Colonic mucosa (tissue), 4 donors: ENCODE measurements around the gene SGCE. TPM values are rescaled to one million over a fixed set of nuclear protein-coding genes. Genes with fewer than 3 reads are reported as not detected.

Source experiments
- DNase-seq: peaks from one replicate; pipeline ENCODE4 v3.0.0-alpha.2; 2020
- H3K27ac ChIP-seq: fragments of 200-600 bp; one replicate; pipeline ENCODE4 v1.8.0; 2021
- H3K27me3 ChIP-seq: fragments of 200-600 bp; one replicate; pipeline ENCODE4 v1.8.0; 2021
- H3K36me3 ChIP-seq: fragments of 200-600 bp; one replicate; pipeline ENCODE4 v1.8.0; 2021
- H3K4me1 ChIP-seq: fragments of 200-600 bp; one replicate; pipeline ENCODE4 v1.8.0; 2021; ENCODE audit warnings: mild to moderate bottlenecking
- H3K4me3 ChIP-seq: fragments of 200-600 bp; one replicate; pipeline ENCODE4 v1.8.0; 2021
- H3K9ac ChIP-seq, 2 donors: one replicate each; pipeline ENCODE4 v1.7.0; 2013; ENCODE audit warnings: control low read depth in 2 of 2, low read depth in 2 of 2, low read length in 2 of 2
- H3K9me3 ChIP-seq: fragments of 200-600 bp; one replicate; pipeline ENCODE4 v1.8.0; 2021
- intact Hi-C: fragments of 100-400 bp; cut with DNase I; formaldehyde crosslinking; loops from one replicate; pipeline ENCODE4 v1.14.1; 2022
- total RNA-seq, 2 donors: library from RNA; stranded (reverse); fragmentation: NEBNext Ultra II Directional in 1 of 2; extraction: Animal tissue kit (Norgen Biotek cat#: 25700) in 1 of 2; gene quantifications; one replicate each; pipeline ENCODE4 v1.2.1, GENCODE V29; 2021
- TF ChIP-seq, protein P1 (sequence below): fragments of 200-600 bp; IDR thresholded peaks from one replicate; pipeline ENCODE4 v1.8.0; 2022; ENCODE audit warnings: antibody characterized with exemption, mild to moderate bottlenecking
- donor health status: healthy.
- donor health status: DM: no; HTN: no; CAD: no.
- donor health status: DM: no; HTN: no; CAD: no.

Gene SGCE
- total RNA-seq, 2 donors from 2014 or later = 6.1 to 10.8 TPM

DNA sequence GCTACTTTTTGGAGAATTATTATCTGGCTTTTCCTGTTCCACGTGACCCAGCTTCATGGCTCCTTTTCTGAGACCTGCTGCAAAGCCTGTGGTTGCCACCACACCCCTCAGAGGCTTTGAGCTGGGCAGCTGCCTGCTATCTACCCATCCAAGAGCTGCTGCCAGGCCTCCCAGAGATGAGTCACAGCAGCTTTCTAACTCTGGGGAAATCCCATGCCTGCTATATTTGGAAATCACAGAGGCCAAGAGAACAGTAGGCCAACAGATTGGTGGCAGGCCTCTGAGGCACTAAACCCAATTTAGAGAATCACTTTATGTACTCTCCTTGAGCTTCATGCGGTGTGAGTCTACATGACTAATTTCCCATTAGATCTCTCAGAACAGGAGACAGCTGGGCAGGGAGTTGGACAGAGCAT, 35.2 kb downstream of the SGCE start:
- Histone ChIP-seq H3K27me3 (no peaks in the 10 kb centered on the region), H3K27ac (no peak overlapping the region), H3K4me1 (no peaks in the 10 kb centered on the region), H3K9me3 (no peaks in the 10 kb centered on the region), H3K36me3 (no peaks in the 10 kb centered on the region), H3K4me3 (no peak overlapping the region), H3K9ac (no peak overlapping the region)
- intact Hi-C loops = no loop called here
- TF ChIP-seq, protein P1, sequence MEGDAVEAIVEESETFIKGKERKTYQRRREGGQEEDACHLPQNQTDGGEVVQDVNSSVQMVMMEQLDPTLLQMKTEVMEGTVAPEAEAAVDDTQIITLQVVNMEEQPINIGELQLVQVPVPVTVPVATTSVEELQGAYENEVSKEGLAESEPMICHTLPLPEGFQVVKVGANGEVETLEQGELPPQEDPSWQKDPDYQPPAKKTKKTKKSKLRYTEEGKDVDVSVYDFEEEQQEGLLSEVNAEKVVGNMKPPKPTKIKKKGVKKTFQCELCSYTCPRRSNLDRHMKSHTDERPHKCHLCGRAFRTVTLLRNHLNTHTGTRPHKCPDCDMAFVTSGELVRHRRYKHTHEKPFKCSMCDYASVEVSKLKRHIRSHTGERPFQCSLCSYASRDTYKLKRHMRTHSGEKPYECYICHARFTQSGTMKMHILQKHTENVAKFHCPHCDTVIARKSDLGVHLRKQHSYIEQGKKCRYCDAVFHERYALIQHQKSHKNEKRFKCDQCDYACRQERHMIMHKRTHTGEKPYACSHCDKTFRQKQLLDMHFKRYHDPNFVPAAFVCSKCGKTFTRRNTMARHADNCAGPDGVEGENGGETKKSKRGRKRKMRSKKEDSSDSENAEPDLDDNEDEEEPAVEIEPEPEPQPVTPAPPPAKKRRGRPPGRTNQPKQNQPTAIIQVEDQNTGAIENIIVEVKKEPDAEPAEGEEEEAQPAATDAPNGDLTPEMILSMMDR = no peak
- DNase-seq = peak; percentile 45

DNA sequence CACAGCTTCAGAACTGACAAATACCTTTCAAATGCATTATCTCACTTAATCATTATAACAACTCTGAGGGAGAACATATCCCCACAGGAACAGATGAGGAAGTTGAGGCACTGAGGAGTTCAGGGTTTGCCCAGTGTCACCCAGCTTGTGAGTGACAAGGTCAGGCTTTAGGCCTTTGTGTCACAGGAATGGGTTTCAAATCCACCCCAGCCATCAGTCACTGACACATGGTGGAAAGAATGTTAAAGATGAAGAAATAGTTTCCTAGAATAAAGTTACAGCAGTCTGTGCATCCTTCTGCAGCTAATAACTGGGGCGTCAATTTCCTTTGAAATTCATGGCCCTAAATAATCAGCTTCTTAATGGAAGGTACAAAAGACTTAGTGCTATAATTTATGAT, 37.8 kb downstream of the SGCE start:
- Histone ChIP-seq H3K27ac (no peak overlapping the region), H3K27me3 (no peaks in the 10 kb centered on the region), H3K4me3 (no peak overlapping the region), H3K9me3 (no peaks in the 10 kb centered on the region), H3K36me3 (no peaks in the 10 kb centered on the region), H3K9ac (no peak overlapping the region), H3K4me1 (no peaks in the 10 kb centered on the region)
- TF ChIP-seq, protein P1 = no peak
- no peak for DNase-seq
- intact Hi-C loops = no loop called here

DNA sequence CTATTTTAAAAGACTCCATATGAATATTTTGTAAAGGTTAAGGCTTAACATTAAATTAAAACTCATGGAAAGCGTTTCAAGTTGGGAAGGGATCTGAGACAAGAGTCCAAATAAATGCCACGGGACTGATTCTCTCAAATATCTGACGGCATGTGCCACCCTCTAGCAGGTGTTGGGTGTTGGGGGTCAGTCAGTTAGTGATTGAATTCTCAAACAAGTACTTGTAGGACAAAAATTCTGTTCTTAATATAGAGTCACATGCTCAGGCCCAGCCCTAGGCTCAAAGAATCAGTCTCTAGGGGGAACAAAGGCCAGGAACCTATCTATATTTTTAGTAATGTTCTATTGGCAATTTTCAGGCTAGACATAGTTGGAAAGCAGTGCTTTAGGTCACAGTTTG, 39.1 kb downstream of the SGCE start:
- no peak overlapping the region for H3K9ac ChIP-seq
- intact Hi-C loops = no loop called here
- TF ChIP-seq, protein P1 = no peak
- no peak overlapping the region for H3K27ac ChIP-seq
- H3K36me3 ChIP-seq = no peaks in the 10 kb centered on the region
- H3K4me3 ChIP-seq = no peak overlapping the region
- H3K4me1 ChIP-seq = no peaks in the 10 kb centered on the region
- H3K9me3 ChIP-seq = no peaks in the 10 kb centered on the region
- no peaks in the 10 kb centered on the region for H3K27me3 ChIP-seq
- DNase-seq = no peak

DNA sequence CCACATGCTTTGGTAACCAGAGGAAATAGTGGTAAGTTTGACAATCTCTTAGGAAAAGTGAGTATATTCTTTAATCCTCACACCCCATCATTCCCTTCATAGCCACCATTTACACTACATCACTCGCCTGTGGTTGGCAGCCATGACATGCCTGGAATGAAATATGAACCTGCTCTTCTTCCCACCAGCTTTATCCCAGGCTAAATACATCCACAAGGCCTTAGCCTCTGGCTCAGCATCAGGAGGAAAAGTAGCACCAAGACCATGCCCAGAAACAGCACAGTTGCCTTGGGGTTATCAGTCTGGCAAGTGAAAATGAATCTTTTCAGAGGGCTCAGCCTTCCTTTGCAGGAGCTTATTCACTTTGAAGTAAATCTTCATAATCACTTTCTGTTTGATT, 40.3 kb downstream of the SGCE start:
- H3K27ac ChIP-seq = no peak overlapping the region
- no peak for DNase-seq
- H3K9me3 ChIP-seq = no peaks in the 10 kb centered on the region
- H3K4me1 ChIP-seq = no peaks in the 10 kb centered on the region
- H3K4me3 ChIP-seq = no peak overlapping the region
- no peak overlapping the region for H3K9ac ChIP-seq
- intact Hi-C loops = no loop called here
- no peaks in the 10 kb centered on the region for H3K27me3 ChIP-seq
- TF ChIP-seq, protein P1 = no peak
- no peaks in the 10 kb centered on the region for H3K36me3 ChIP-seq

DNA sequence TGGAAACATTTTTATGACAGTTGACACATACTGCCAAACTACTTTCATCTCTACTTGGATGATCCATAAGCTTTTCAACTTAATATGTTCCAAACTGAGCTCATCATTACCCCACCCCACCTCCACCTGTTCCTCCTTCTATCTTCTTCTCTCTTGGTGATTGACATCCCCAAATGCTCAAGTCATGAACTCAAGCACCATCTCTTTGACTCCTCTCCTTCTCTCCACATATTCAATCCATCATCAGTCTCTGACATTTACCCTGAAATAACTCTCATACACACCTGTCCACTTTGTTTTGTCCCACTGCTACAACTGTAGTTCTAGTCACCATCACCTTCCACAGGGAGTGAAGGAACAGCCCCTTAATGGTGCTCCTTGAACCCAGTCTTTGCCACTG, 43.3 kb downstream of the SGCE start:
- Histone ChIP-seq H3K4me3 (no peak overlapping the region), H3K36me3 (no peaks in the 10 kb centered on the region), H3K9me3 (no peaks in the 10 kb centered on the region), H3K27ac (no peak overlapping the region), H3K9ac (no peak overlapping the region), H3K27me3 (no peaks in the 10 kb centered on the region), H3K4me1 (no peaks in the 10 kb centered on the region)
- DNase-seq = no peak
- TF ChIP-seq, protein P1 = no peak
- intact Hi-C loops = no loop called here

DNA sequence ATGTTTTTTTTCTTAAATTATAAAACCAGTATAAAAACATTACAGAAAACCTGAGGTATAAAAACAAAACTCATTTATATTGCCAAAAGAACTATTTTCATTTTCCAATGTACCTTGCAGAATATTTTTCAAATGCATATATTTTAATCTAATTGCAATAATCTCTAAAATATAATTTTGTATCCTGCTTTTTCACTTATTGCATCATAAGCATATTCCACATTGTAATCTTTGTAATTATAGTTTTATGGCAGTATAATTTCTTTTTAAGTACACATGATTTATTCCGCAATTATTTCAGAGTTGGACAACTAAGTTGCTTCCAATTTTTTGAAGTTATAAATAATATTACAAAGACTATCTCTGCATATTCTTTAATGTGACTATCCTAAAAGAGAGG, 43.7 kb downstream of the SGCE start:
- TF ChIP-seq, protein P1 = no peak
- Histone ChIP-seq H3K27ac (no peak overlapping the region), H3K4me3 (no peak overlapping the region), H3K9ac (no peak overlapping the region), H3K9me3 (no peaks in the 10 kb centered on the region), H3K27me3 (no peaks in the 10 kb centered on the region), H3K36me3 (no peaks in the 10 kb centered on the region), H3K4me1 (no peaks in the 10 kb centered on the region)
- no peak for DNase-seq
- intact Hi-C loops = no loop called here
